Testis (tissue), 2 donors: ENCODE measurements around the gene CYP4F2.
"Not testable (repeated sequence)": the region's sequence is repeated elsewhere in the genome, so short reads cannot be mapped to it uniquely, and the experiment has no call there.

Experiments used
- CTCF ChIP-seq, 3 experiments: fragments of 450-650 bp in 2 of 3; fragments of 200-600 bp in 1 of 3; sonication (generic) in 1 of 3; IDR thresholded peaks; one replicate each; pipeline ENCODE4 v1.5.1; 2016 to 2019; ENCODE audit warnings: antibody characterized with exemption in 3 of 3, mild to moderate bottlenecking in 2 of 3, moderate library complexity in 1 of 3
- POLR2A ChIP-seq: fragments of 450-650 bp; IDR thresholded peaks from one replicate; pipeline ENCODE4 v1.6.1; 2017; ENCODE audit warnings: antibody characterized with exemption, mild to moderate bottlenecking, moderate library complexity

GRCh38 chr19:15839888-15840287 is 58.0 kb downstream of the CYP4F2 start:
- not testable (repeated sequence) for TF ChIP-seq POLR2A; CTCF (IDR thresholded peaks at IDR 0.05)
